ENCODE results near the gene GRIK4. TPM values are rescaled to one million over a fixed set of nuclear protein-coding genes. Genes with fewer than 3 reads are reported as not detected.

Gene GRIK4
- total and polyA plus RNA-seq, 2 donors (not counting 1 experiment from before 2014, with no cell fraction given): 0.12 to 0.27 TPM

DNA sequence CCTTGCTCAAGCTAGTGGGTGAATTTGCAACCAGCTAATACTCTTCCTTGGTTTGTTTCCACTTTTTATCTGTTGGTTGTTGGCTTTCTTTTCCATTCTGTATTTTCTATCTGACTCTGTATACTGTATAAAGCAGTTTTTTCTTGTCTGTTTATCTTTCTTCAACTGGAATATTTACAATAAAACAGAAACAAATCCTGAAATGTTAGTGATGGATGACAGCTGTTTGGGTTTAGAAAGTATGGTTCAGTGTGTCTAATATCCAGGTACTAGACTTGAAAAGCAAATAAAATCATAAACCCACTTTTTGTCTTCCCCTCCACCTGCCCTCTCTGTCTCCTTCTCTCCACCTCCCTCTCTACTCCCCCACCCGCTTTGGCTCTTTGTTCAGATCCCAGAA is 477.1 kb downstream of the GRIK4 start:
- H3K9me3 Mint-ChIP-seq (ENCODE audit: insufficient read depth): no peaks in the 10 kb centered on the region
- no peak for ATAC-seq (ENCODE audit: low read depth)
- H3K4me1 ChIP-seq (ENCODE audit: control insufficient read depth in 2 of 2, insufficient read depth in 2 of 2, low read length in 2 of 2): peaks cover 7 to 8% of the 10 kb centered on the region in 2 donors
- no peaks in the 10 kb centered on the region for H3K79me2 ChIP-seq (ENCODE audit: control insufficient read depth, insufficient read depth, low read length)
- TF ChIP-seq, protein P1, sequence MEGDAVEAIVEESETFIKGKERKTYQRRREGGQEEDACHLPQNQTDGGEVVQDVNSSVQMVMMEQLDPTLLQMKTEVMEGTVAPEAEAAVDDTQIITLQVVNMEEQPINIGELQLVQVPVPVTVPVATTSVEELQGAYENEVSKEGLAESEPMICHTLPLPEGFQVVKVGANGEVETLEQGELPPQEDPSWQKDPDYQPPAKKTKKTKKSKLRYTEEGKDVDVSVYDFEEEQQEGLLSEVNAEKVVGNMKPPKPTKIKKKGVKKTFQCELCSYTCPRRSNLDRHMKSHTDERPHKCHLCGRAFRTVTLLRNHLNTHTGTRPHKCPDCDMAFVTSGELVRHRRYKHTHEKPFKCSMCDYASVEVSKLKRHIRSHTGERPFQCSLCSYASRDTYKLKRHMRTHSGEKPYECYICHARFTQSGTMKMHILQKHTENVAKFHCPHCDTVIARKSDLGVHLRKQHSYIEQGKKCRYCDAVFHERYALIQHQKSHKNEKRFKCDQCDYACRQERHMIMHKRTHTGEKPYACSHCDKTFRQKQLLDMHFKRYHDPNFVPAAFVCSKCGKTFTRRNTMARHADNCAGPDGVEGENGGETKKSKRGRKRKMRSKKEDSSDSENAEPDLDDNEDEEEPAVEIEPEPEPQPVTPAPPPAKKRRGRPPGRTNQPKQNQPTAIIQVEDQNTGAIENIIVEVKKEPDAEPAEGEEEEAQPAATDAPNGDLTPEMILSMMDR (IDR thresholded peaks at IDR 0.05): no peak
- TF ChIP-seq EZH2 (IDR thresholded peaks at IDR 0.05; ENCODE audit: borderline replicate concordance, insufficient read depth, low read depth, low read length, poor library complexity, severe bottlenecking): no peak
- H3K27me3 ChIP-seq (replicated peaks in 1 of 4; ENCODE audit: control extremely low read depth in 1 of 4, control insufficient read depth in 3 of 4, insufficient read depth in 4 of 4, low read length in 3 of 4): peaks cover 0 to 30% (median 20%) of the 10 kb centered on the region in 4 experiments
- H2AFZ ChIP-seq (ENCODE audit: insufficient read depth, low read depth, low read length, poor library complexity, severe bottlenecking): no peak overlapping the region
- no peaks in the 10 kb centered on the region for H3K36me3 ChIP-seq (replicated peaks in 1 of 2; ENCODE audit: control extremely low read depth in 1 of 2, control insufficient read depth in 1 of 2, extremely low read depth in 1 of 2, insufficient read depth in 2 of 2, low read length in 1 of 2)
- H4K20me1 ChIP-seq (ENCODE audit: control insufficient read depth, insufficient read depth, low read length, poor library complexity, severe bottlenecking): no peaks in the 10 kb centered on the region
- H3K27ac ChIP-seq (ENCODE audit: low read length in 2 of 2): no peak overlapping the region
- peaks cover 45% of the 10 kb centered on the region for H3K27me3 Mint-ChIP-seq
- no peak overlapping the region for H3K4me2 ChIP-seq (replicated peaks; ENCODE audit: low read depth, low read length, poor library complexity, severe bottlenecking)
- H3K4me3 ChIP-seq (ENCODE audit: control extremely low read depth in 1 of 5, extremely low read depth in 1 of 5, insufficient read depth in 1 of 5, low read depth in 2 of 5, low read length in 4 of 5): no peak overlapping the region
- no peak for DNase-seq
- no peak overlapping the region for H3K27ac Mint-ChIP-seq
- no peak overlapping the region for H3K4me3 Mint-ChIP-seq
- ChIA-PET POLR2A (no interaction called here), CTCF (no interaction called here)
- H3K4me1 Mint-ChIP-seq: peaks cover 10% of the 10 kb centered on the region
- no peaks in the 10 kb centered on the region for H3K9me3 ChIP-seq (ENCODE audit: control extremely low read depth in 1 of 3, control insufficient read depth in 2 of 3, insufficient read depth in 1 of 3, low read length in 2 of 3)
- intact Hi-C loops (cut with micrococcal nuclease): no loop called here
- WGBS (ENCODE audit: insufficient coverage): no CpG with 5 or more reads among the region's 1 CpG
- H3K9ac ChIP-seq (ENCODE audit: low read length): no peak overlapping the region

DNA sequence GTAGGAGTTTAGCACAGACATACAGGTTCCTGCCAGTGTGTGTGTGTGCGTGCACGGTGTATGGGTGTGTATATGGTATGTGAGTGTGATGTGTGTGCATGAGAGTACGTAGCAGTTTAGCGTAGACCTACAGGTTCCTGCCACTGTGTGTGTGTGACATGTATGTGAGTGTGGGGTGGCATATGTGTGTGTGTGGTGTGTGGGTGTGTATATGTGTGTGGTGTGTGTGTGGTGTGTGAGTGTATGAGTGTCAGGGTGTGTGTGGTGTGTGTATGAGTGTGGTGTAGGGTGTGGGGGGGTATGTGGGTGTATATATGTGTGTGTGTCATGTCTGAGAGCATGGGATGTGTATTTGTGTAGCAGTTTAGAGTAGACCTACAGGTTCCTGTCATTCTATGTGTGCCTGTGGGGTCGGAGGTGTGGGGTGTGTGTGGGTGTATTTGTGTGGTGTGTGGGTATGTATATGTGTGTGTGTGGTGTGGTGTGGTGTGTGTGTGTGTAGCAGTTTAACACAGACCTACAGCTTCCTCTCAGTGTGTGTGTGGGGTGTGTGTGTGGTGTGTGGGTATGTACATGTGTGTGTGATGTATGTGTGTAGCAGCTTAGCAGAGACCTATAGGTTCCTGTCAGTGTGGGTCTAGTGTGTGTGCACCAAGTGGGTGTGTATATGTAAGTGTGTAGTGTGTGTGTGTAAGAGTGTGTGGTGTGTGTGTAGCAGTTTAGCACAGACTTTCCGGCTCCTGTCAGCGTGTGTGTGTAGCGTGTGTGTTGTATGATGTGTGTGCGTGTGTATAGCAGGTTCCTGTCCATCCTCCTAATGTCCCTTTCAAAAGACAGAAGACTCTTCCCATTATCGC is 480.5 kb downstream of the GRIK4 start:
- H3K9ac ChIP-seq (ENCODE audit: low read length): no peak overlapping the region
- ATAC-seq (ENCODE audit: low read depth) (no peak), DNase-seq (no peak)
- H3K36me3 ChIP-seq (replicated peaks in 1 of 2; ENCODE audit: control extremely low read depth in 1 of 2, control insufficient read depth in 1 of 2, extremely low read depth in 1 of 2, insufficient read depth in 2 of 2, low read length in 1 of 2): no peaks in the 10 kb centered on the region
- no peak overlapping the region for H2AFZ ChIP-seq (ENCODE audit: insufficient read depth, low read depth, low read length, poor library complexity, severe bottlenecking)
- no peaks in the 10 kb centered on the region for H3K4me1 ChIP-seq (ENCODE audit: control insufficient read depth in 2 of 2, insufficient read depth in 2 of 2, low read length in 2 of 2)
- ChIA-PET POLR2A (no interaction called here), CTCF (no interaction called here)
- H3K27ac ChIP-seq (ENCODE audit: low read length in 2 of 2): no peak overlapping the region
- Mint-ChIP-seq H3K27me3 (peaks cover 33% of the 10 kb centered on the region), H3K4me3 (no peak overlapping the region), H3K4me1 (no peaks in the 10 kb centered on the region), H3K9me3 (ENCODE audit: insufficient read depth) (no peaks in the 10 kb centered on the region), H3K27ac (no peak overlapping the region)
- H3K79me2 ChIP-seq (ENCODE audit: control insufficient read depth, insufficient read depth, low read length): no peaks in the 10 kb centered on the region
- no peaks in the 10 kb centered on the region for H4K20me1 ChIP-seq (ENCODE audit: control insufficient read depth, insufficient read depth, low read length, poor library complexity, severe bottlenecking)
- H3K4me3 ChIP-seq (ENCODE audit: control extremely low read depth in 1 of 5, extremely low read depth in 1 of 5, insufficient read depth in 1 of 5, low read depth in 2 of 5, low read length in 4 of 5): no peak overlapping the region
- peaks cover 0 to 12% (median 6%) of the 10 kb centered on the region in 4 experiments for H3K27me3 ChIP-seq (replicated peaks in 1 of 4; ENCODE audit: control extremely low read depth in 1 of 4, control insufficient read depth in 3 of 4, insufficient read depth in 4 of 4, low read length in 3 of 4)
- H3K9me3 ChIP-seq (ENCODE audit: control extremely low read depth in 1 of 3, control insufficient read depth in 2 of 3, insufficient read depth in 1 of 3, low read length in 2 of 3): no peaks in the 10 kb centered on the region
- TF ChIP-seq EZH2 (IDR thresholded peaks at IDR 0.05; ENCODE audit: borderline replicate concordance, insufficient read depth, low read depth, low read length, poor library complexity, severe bottlenecking): no peak
- TF ChIP-seq, protein P1 (IDR thresholded peaks at IDR 0.05): no peak
- WGBS (ENCODE audit: insufficient coverage): 90% methylated on average over 5 of the region's 10 CpGs
- H3K4me2 ChIP-seq (replicated peaks; ENCODE audit: low read depth, low read length, poor library complexity, severe bottlenecking): no peak overlapping the region
- intact Hi-C loops (cut with micrococcal nuclease): no loop called here
